ENCODE results near the gene ARHGAP10. TPM values are rescaled to one million over a fixed set of nuclear protein-coding genes. Genes with fewer than 3 reads are reported as not detected.

ARHGAP10 gene
- total RNA-seq, 1 donor from 2014 or later: 10.9 TPM

DNA sequence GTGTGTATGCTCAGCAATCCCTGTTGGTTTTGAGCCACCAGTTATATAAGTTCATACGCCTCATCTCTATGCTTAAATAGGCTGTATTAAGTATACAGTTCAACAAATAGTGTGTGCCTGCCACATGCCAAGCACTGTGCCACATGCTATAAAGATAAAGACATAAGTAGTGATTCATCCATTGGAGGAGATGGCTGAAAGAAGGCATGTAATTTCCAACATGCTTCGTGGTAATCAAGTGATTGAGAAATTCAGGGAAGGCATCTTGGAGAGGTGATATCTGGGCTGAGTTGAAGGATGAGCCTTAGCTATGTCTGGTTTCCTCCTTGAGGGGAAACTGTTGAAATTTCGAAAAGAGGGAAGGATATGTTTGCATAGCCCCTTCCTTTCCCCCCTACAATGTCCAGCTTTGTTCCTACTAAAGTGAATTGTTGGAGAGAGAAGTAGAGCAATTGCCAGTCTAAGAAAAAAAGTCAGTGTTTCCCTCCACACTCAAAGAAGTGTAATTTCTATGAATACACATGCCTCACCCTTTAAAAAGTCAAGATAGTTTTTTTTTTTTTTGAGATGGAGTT is 96.5 kb downstream of the ARHGAP10 start:
- H3K4me3 ChIP-seq (ENCODE audit: low read depth, low read length): no peak overlapping the region
- TF ChIP-seq CTCF (conservative IDR thresholded peaks at IDR 0.05; ENCODE audit: low read depth, low read length): no peak
- no peak for DNase-seq (ENCODE audit: low read depth)

DNA sequence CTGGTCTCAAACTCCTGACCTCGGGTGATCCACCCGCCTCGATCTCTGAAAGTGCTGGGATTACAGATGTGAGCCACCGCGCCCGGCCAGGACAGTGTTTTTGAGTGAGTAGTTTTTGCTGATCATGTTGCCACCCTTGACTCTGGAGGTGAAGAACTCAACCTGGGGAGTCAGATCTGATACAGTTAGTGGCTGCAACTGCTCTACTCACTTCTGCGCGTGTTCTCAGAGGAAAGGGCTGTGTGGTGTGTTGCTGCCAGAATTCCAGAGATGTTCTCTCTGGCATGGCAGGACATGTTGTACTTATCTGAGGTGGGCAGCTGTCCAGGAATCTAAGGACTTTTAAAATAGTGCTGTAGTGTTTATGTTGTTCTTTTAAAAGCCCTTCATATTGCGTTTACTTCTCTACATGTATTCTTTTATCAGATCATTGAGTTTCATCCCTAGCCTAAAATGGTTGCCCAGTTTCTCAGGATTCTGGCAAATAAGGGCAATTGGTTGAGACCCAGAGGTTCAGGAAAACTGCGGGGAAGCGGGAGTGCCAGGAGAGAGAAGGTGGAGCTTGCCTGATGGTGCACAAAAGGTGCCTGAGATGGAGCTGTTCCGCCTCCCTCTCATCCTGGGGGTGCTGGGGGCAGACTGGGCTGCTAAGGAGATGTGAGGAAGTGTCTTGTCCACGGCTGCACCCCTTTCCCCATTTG is 97.7 kb downstream of the ARHGAP10 start:
- no peak for DNase-seq (ENCODE audit: low read depth)
- no peak for TF ChIP-seq CTCF (conservative IDR thresholded peaks at IDR 0.05; ENCODE audit: low read depth, low read length)
- H3K4me3 ChIP-seq (ENCODE audit: low read depth, low read length): no peak overlapping the region

DNA sequence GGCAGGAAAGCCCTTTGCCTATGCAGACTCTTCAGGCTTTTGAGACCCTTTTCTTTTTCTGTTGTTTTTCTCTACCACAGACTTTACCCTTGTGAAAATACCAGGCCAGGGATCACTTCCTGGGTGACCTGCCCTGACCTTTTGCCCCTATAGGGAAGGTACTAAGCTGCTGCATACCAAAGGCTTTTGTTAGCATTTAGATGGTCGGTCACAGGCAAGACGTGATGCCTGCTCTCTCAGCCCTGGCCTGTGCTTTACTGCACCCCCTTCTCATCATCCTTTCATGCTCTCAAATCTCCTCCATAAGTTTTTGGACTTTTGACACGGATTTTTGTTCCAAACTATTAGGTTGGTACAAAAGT is 98.2 kb downstream of the ARHGAP10 start:
- no peak for DNase-seq (ENCODE audit: low read depth)
- no peak overlapping the region for H3K4me3 ChIP-seq (ENCODE audit: low read depth, low read length)
- no peak for TF ChIP-seq CTCF (conservative IDR thresholded peaks at IDR 0.05; ENCODE audit: low read depth, low read length)

DNA sequence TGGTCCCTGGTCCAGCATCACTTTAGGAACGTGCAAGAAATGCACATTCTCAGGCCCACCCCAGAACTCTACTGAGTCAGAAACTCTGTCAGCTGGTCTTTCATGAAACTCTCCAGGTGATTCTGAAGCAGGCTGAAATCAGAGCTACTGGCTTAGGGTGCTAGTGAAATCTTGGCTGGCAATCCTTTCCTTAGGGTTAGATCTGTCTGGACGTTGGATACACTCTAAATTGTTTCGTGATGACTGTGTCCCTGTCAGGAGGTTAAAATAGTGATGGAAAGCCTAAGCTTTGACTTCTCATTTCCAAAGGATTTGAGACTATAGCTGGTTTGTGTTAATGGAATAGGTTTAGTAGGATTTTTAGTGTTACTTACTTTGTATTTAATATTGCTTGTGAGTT is 99.1 kb downstream of the ARHGAP10 start:
- DNase-seq (ENCODE audit: low read depth): no peak
- no peak overlapping the region for H3K4me3 ChIP-seq (ENCODE audit: low read depth, low read length)
- TF ChIP-seq CTCF (conservative IDR thresholded peaks at IDR 0.05; ENCODE audit: low read depth, low read length): no peak

GRCh38 chr4:147831551-147832171 is 99.8 kb downstream of the ARHGAP10 start:
- TF ChIP-seq CTCF (conservative IDR thresholded peaks at IDR 0.05; ENCODE audit: low read depth, low read length): no peak

GRCh38 chr4:147833254-147833653 is 101.4 kb downstream of the ARHGAP10 start:
- no peak for TF ChIP-seq CTCF (conservative IDR thresholded peaks at IDR 0.05; ENCODE audit: low read depth, low read length)
- no peak overlapping the region for H3K4me3 ChIP-seq (ENCODE audit: low read depth, low read length)
- peak; percentile 78 for DNase-seq (ENCODE audit: low read depth)

More at GRCh38 chr4:147831551-147832171, 99.8 kb downstream of the ARHGAP10 start:
- DNase-seq (ENCODE audit: low read depth): peak; percentile 58
- H3K4me3 ChIP-seq (ENCODE audit: low read depth, low read length): no peak overlapping the region

Data from epithelial cell of proximal tubule (primary cell).